ENCODE data around the gene PITPNM3. TPM values are rescaled to one million over a fixed set of nuclear protein-coding genes. Genes with fewer than 3 reads are reported as not detected.

PITPNM3 gene
- total and polyA plus RNA-seq, 2 of the 8 experiments (the other 6 are each of a cell fraction or from before 2014, with no cell fraction given), result 1.7 to 3.1 TPM

- peaks cover 8% of the 10 kb centered on the region for H3K79me1 ChIP-seq (ENCODE audit: low read depth, low read length)
- no peak overlapping the region for H3K56ac ChIP-seq (replicated peaks; ENCODE audit: insufficient read length, low read depth, low read length)
- no peak overlapping the region for H3K4me3 ChIP-seq (ENCODE audit: extremely low read depth in 1 of 4, insufficient read depth in 2 of 4, low read depth in 3 of 4, low read length in 4 of 4)
- WGBS, 2 experiments (ENCODE audit: extremely low coverage in 1 of 2, insufficient coverage in 1 of 2, insufficient read length in 1 of 2, insufficient replicate concordance in 2 of 2, low coverage in 1 of 2, low lambda C conversion rate in 2 of 2, missing lambda C conversion rate in 1 of 2), result 88% methylated on average over 9 of the region's 9 CpGs; no CpG with 5 or more reads in 1 of the 2 experiments
- peak overlapping the region in 1 of 2 experiments; percentile 93; a peak in 1 of 4 replicates for H3K4me2 ChIP-seq (ENCODE audit: insufficient read depth in 1 of 2, low read depth in 2 of 2, low read length in 2 of 2)
- no peak overlapping the region for H3K14ac ChIP-seq (ENCODE audit: insufficient read length)
- H3K27ac ChIP-seq (ENCODE audit: low read depth, low read length), result no peak overlapping the region
- FAIRE-seq (no peak), DNase-seq (ENCODE audit: low read depth in 1 of 2, low spot score in 2 of 2) (no peak)
- H3K18ac ChIP-seq (ENCODE audit: extremely low read depth, low read length), result no peak overlapping the region
- H2BK20ac ChIP-seq (ENCODE audit: low read length), result no peak overlapping the region
- no peak overlapping the region for H2BK12ac ChIP-seq (ENCODE audit: low read depth, low read length)
- H4K20me1 ChIP-seq (replicated peaks in 1 of 2; ENCODE audit: control insufficient read depth in 1 of 2, insufficient read depth in 2 of 2, low read length in 2 of 2), result peaks cover 0 to 15% of the 10 kb centered on the region in 2 experiments
- ChIA-PET CTCF (ENCODE audit: partially characterized antibody) (interaction anchor here (1.7 kb wide), 1 partner anchor 8 kb away, joined by 9 read pairs; no protein-coding TSS in a partner anchor), POLR2A (ENCODE audit: partially characterized antibody) (interaction anchor here (0.6 to 6.0 kb wide), 3 partner anchors 7 to 1014 kb away, joined by 3 to 58 read pairs (median 34); no protein-coding TSS in a partner anchor)
- no peak overlapping the region for H2AK5ac ChIP-seq (ENCODE audit: low read depth, low read length)
- H3K23ac ChIP-seq (ENCODE audit: insufficient read length), result no peak overlapping the region
- peaks cover 19 to 57% (median 42%) of the 10 kb centered on the region in 4 experiments for H3K36me3 ChIP-seq (ENCODE audit: control insufficient read depth in 2 of 4, insufficient read depth in 4 of 4, low read length in 3 of 4)
- H2BK120ac ChIP-seq (replicated peaks; ENCODE audit: low read depth, low read length), result no peak overlapping the region
- H3K4ac ChIP-seq (replicated peaks; ENCODE audit: insufficient read length, low read depth, low read length), result no peak overlapping the region
- no peak overlapping the region for H3K9ac ChIP-seq (replicated peaks in 1 of 4; ENCODE audit: extremely low read depth in 1 of 4, low read depth in 3 of 4, low read length in 3 of 4)
- peaks cover 6 to 22% (median 10%) of the 10 kb centered on the region in 4 experiments for H3K4me1 ChIP-seq (replicated peaks in 1 of 4; ENCODE audit: control insufficient read depth in 3 of 4, insufficient read depth in 4 of 4, low read length in 3 of 4)
- H3K23me2 ChIP-seq (ENCODE audit: low read depth, low read length), result peaks cover 8% of the 10 kb centered on the region; the same call in 1 of the 2 replicates
- H2BK5ac ChIP-seq (ENCODE audit: low read depth, low read length), result no peak overlapping the region
- no peak overlapping the region for H2BK15ac ChIP-seq (ENCODE audit: low read length)
- no peaks in the 10 kb centered on the region for H3K27me3 ChIP-seq (replicated peaks in 1 of 4; ENCODE audit: control insufficient read depth in 3 of 4, extremely low read depth in 1 of 4, insufficient read depth in 3 of 4, low read length in 3 of 4)
- H3K9me3 ChIP-seq (ENCODE audit: insufficient read depth in 2 of 2, low read depth in 1 of 2, low read length in 1 of 2), result no peaks in the 10 kb centered on the region
- no peak overlapping the region for H4K91ac ChIP-seq (replicated peaks; ENCODE audit: insufficient read length, low read length)
- H2AFZ ChIP-seq (ENCODE audit: low read length), result no peak overlapping the region
- H4K8ac ChIP-seq (ENCODE audit: extremely low read depth, insufficient read depth, low read length), result no peak overlapping the region
- H3K79me2 ChIP-seq (ENCODE audit: control insufficient read depth in 1 of 2, insufficient read depth in 2 of 2, low read length in 2 of 2), result peaks cover 3 to 21% of the 10 kb centered on the region in 2 experiments; a peak in 3 of 4 replicates
- H4K5ac ChIP-seq (ENCODE audit: insufficient read length, low read depth, low read length), result no peak overlapping the region
- TF ChIP-seq FOSL1 (IDR thresholded peaks at IDR 0.05; ENCODE audit: insufficient read depth, low read depth, low read length) (no peak), SP2 (IDR thresholded peaks at IDR 0.05; ENCODE audit: low read length) (no peak), BACH1 (IDR thresholded peaks at IDR 0.05; ENCODE audit: low read length) (no peak), TBP (IDR thresholded peaks at IDR 0.05; ENCODE audit: low read depth, low read length) (no peak), ATF3 (IDR thresholded peaks at IDR 0.05; ENCODE audit: insufficient read depth, low read depth, low read length) (no peak), KDM5A (IDR thresholded peaks at IDR 0.05; ENCODE audit: low read length) (no peak), ZNF274 (IDR thresholded peaks at IDR 0.05; ENCODE audit: borderline replicate concordance, extremely low read depth, low read length) (no peak)
Measured at GRCh38 chr17:6446516-6447100, 109.7 kb downstream of the PITPNM3 start.
